ENCODE results near the gene PPM1K.

Gene PPM1K

DNA sequence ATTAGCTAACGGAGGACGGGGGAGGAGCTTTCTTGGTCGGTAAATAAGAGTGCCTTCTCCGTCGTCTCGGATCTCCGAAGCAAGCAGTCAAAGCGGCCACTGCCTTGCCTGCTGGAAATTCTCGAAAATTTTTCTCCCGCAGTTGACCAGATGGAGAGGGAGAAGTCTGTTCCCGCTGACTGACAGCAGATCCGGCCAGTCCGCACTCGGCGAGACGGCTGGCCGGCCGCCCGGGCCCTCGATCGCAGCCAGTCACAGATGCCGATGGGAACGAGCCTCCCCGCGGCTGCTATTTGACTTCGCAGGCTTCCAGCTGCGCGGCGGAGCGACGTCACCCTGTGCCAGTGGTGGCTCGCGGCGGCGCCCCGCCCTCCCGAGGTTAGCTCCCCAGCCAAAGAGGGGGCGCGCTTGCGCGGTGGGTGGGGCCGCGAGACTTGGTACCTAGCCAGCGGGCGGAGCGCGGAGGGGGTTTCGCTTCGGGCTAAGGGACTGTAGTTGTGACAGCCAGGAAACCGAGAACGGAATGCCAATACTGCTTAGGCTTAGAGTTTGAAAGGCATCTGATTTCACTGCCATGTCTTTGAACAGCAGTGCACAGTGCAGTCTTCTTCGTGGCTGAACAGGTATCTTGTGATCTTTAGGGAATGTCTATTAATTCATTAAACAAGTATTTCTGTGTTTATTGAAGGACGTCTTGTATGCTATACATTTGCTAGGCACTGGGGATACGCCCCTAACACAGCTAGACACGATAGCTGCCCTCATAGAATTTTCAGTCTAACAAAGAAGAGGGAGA, at the start of gene PPM1K:
Gene PPM1K, minus strand, starts transcription at position 123 of the 796 bp plus-strand sequence. CDS start 5,978 bp downstream, outside the sequence.
- no peak for TF ChIP-seq EZH2phosphoT487 (conservative IDR thresholded peaks at IDR 0.05; ENCODE audit: low read length)
- TF ChIP-seq, protein P1, sequence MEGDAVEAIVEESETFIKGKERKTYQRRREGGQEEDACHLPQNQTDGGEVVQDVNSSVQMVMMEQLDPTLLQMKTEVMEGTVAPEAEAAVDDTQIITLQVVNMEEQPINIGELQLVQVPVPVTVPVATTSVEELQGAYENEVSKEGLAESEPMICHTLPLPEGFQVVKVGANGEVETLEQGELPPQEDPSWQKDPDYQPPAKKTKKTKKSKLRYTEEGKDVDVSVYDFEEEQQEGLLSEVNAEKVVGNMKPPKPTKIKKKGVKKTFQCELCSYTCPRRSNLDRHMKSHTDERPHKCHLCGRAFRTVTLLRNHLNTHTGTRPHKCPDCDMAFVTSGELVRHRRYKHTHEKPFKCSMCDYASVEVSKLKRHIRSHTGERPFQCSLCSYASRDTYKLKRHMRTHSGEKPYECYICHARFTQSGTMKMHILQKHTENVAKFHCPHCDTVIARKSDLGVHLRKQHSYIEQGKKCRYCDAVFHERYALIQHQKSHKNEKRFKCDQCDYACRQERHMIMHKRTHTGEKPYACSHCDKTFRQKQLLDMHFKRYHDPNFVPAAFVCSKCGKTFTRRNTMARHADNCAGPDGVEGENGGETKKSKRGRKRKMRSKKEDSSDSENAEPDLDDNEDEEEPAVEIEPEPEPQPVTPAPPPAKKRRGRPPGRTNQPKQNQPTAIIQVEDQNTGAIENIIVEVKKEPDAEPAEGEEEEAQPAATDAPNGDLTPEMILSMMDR (IDR thresholded peaks at IDR 0.05; ENCODE audit: insufficient read depth, low read length, poor library complexity, severe bottlenecking) = no peak
- H3K9ac ChIP-seq (ENCODE audit: low read length) = peak within 1 kb of the TSS; percentile 74
- peaks cover 10% of the 10 kb centered on the region for H3F3A ChIP-seq (ENCODE audit: insufficient read depth)
- H3K9me3 ChIP-seq (ENCODE audit: insufficient read depth, low read length) = no peaks in the 10 kb centered on the region
- peak within 1 kb of the TSS; percentile 98 for H3K4me2 ChIP-seq (ENCODE audit: low read depth, low read length, poor library complexity, severe bottlenecking)
- H3K9me2 ChIP-seq (replicated peaks; ENCODE audit: insufficient read depth, low read length) = no peaks in the 10 kb centered on the region
- H3K36me3 ChIP-seq (ENCODE audit: low read length) = no peaks in the 10 kb centered on the region
- H2AFZ ChIP-seq (ENCODE audit: low read depth, low read length, severe bottlenecking) = peak within 1 kb of the TSS; percentile 79
- H3K79me2 ChIP-seq (ENCODE audit: insufficient read depth, low read length) = peaks cover 32% of the 10 kb centered on the region
- no peaks in the 10 kb centered on the region for H3K27me3 ChIP-seq (ENCODE audit: low read length)
- peak within 1 kb of the TSS; percentile 88 for H3K4me3 ChIP-seq (ENCODE audit: insufficient read depth, low read length, poor library complexity, severe bottlenecking)
- H4K20me1 ChIP-seq (ENCODE audit: low read depth, low read length) = no peaks in the 10 kb centered on the region
- peak within 1 kb of the TSS; percentile 95 for H3K27ac ChIP-seq (ENCODE audit: low read depth, low read length)

DNA sequence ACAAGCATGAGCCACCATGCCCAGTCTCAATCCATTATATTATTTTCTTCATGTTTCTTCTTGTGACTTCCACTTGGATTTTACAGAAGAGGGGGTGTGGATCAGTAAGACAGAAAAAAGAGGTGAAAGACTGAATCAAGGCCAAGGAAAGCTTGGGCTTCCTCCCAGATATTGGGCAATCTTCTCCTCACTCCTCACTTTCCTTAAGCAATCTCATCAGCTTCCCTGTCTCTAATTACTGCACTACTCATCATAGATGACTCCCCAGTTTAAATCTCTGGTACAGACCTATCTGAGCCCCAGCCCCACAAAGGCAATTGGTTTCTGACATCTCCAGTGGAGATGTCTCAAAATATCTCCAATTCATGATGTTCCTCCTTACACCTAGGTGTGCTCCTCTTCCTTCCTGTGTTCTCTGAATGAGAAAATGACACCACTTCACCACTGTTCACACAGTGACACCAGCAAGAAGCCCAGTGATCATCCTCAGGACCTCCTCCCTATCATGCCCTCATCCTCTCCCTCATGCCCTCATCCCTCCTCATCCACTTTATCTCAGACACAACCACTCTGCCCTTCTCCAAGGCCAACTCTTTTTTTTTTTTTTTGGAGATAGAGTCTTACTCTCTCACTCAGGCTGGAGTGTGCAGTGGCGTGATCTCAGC, 49.5 kb upstream of the PPM1K start:
- Histone ChIP-seq H3K27ac (ENCODE audit: low read depth, low read length) (no peak overlapping the region), H3K79me2 (ENCODE audit: insufficient read depth, low read length) (no peaks in the 10 kb centered on the region), H2AFZ (ENCODE audit: low read depth, low read length, severe bottlenecking) (no peak overlapping the region), H3K9me2 (replicated peaks; ENCODE audit: insufficient read depth, low read length) (no peaks in the 10 kb centered on the region), H3K36me3 (ENCODE audit: low read length) (no peaks in the 10 kb centered on the region), H3K9me3 (ENCODE audit: insufficient read depth, low read length) (no peaks in the 10 kb centered on the region), H3K4me3 (ENCODE audit: insufficient read depth, low read length, poor library complexity, severe bottlenecking) (no peak overlapping the region), H3F3A (ENCODE audit: insufficient read depth) (no peaks in the 10 kb centered on the region), H3K27me3 (ENCODE audit: low read length) (no peaks in the 10 kb centered on the region), H3K9ac (ENCODE audit: low read length) (no peak overlapping the region), H4K20me1 (ENCODE audit: low read depth, low read length) (no peaks in the 10 kb centered on the region), H3K4me2 (ENCODE audit: low read depth, low read length, poor library complexity, severe bottlenecking) (no peak overlapping the region)
- TF ChIP-seq EZH2phosphoT487 (conservative IDR thresholded peaks at IDR 0.05; ENCODE audit: low read length) = no peak
- TF ChIP-seq, protein P1 (IDR thresholded peaks at IDR 0.05; ENCODE audit: insufficient read depth, low read length, poor library complexity, severe bottlenecking) = no peak

DNA sequence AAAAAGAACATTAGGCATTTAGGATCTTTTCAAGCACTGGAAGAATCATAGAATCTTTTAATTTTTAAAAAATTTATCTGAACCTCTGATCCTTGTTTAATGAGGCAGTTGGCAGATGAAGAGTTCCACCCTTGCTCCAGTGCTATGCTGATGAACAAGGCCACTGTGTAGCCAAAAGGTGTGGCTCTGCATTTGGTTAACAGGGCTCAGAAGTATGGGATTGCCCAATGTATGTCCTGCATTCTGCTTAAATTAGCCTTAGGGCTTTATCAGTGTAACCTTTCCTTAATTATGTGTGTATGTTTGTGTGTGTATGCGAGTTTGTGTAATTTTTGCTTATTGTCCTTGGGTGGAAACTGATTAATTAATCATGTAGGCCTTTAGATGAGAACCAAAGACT, 43.3 kb upstream of the PPM1K start:
- no peaks in the 10 kb centered on the region for H3K79me2 ChIP-seq (ENCODE audit: insufficient read depth, low read length)
- H4K20me1 ChIP-seq (ENCODE audit: low read depth, low read length) = no peaks in the 10 kb centered on the region
- H3F3A ChIP-seq (ENCODE audit: insufficient read depth) = no peaks in the 10 kb centered on the region
- no peak overlapping the region for H3K9ac ChIP-seq (ENCODE audit: low read length)
- TF ChIP-seq, protein P1 (IDR thresholded peaks at IDR 0.05; ENCODE audit: insufficient read depth, low read length, poor library complexity, severe bottlenecking) = no peak
- TF ChIP-seq EZH2phosphoT487 (conservative IDR thresholded peaks at IDR 0.05; ENCODE audit: low read length) = no peak
- H3K4me2 ChIP-seq (ENCODE audit: low read depth, low read length, poor library complexity, severe bottlenecking) = no peak overlapping the region
- no peak overlapping the region for H3K27ac ChIP-seq (ENCODE audit: low read depth, low read length)
- no peaks in the 10 kb centered on the region for H3K9me2 ChIP-seq (replicated peaks; ENCODE audit: insufficient read depth, low read length)
- no peaks in the 10 kb centered on the region for H3K27me3 ChIP-seq (ENCODE audit: low read length)
- no peaks in the 10 kb centered on the region for H3K36me3 ChIP-seq (ENCODE audit: low read length)
- no peaks in the 10 kb centered on the region for H3K9me3 ChIP-seq (ENCODE audit: insufficient read depth, low read length)
- H2AFZ ChIP-seq (ENCODE audit: low read depth, low read length, severe bottlenecking) = no peak overlapping the region
- H3K4me3 ChIP-seq (ENCODE audit: insufficient read depth, low read length, poor library complexity, severe bottlenecking) = no peak overlapping the region

All from SU-DHL-6 (cell line).